GM18873 (cell line): ENCODE results near the gene NPFF.
"Not testable (repeated sequence)": the region's sequence is repeated elsewhere in the genome, so short reads cannot be mapped to it uniquely, and the experiment has no call there.

Experiments used
- ATAC-seq: cut with Tn5 transposase; IDR thresholded peaks from one replicate; pipeline ENCODE4 v1.9.1; 2021; ENCODE audit warnings: mild to moderate bottlenecking, moderate library complexity, moderate number of reproducible peaks; ENCODE audit not compliant: unreplicated experiment, low FRiP score

Gene NPFF, protein sequence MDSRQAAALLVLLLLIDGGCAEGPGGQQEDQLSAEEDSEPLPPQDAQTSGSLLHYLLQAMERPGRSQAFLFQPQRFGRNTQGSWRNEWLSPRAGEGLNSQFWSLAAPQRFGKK

DNA sequence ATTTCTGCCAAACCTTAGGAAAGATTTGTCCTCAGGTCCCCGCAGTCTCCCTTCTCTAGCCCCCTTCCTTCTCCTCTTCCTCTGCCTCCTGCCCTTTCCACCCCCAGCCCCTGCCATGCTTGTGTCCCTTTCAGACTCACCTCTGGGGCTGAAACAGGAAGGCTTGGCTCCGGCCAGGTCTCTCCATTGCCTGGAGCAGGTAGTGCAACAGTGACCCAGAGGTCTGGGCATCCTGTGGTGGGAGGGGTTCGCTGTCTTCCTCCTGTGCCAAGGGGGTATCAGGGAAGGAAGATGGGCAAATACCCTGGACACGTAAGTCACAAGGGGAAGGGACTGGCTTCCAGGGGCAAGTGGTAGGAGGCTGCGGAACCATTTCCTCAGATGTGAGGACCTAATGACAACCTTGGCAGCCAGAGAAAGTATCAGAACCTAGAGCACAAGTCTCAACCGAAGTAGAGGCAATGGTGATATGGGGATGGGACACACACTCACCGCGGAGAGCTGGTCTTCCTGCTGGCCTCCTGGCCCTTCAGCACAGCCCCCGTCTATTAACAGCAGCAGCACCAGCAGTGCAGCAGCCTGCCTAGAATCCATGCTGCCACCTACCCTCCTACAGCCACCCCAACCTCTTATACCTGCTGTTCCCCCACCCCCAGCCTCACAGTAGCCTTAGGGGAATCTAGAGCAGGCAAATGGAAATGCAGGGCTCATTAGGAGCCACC, at the start of gene NPFF:
Gene NPFF, minus strand, starts transcription at position 604 of the 722 bp plus-strand sequence. Its CDS starts 10 bp downstream, at position 594.
- ATAC-seq: no peak

DNA sequence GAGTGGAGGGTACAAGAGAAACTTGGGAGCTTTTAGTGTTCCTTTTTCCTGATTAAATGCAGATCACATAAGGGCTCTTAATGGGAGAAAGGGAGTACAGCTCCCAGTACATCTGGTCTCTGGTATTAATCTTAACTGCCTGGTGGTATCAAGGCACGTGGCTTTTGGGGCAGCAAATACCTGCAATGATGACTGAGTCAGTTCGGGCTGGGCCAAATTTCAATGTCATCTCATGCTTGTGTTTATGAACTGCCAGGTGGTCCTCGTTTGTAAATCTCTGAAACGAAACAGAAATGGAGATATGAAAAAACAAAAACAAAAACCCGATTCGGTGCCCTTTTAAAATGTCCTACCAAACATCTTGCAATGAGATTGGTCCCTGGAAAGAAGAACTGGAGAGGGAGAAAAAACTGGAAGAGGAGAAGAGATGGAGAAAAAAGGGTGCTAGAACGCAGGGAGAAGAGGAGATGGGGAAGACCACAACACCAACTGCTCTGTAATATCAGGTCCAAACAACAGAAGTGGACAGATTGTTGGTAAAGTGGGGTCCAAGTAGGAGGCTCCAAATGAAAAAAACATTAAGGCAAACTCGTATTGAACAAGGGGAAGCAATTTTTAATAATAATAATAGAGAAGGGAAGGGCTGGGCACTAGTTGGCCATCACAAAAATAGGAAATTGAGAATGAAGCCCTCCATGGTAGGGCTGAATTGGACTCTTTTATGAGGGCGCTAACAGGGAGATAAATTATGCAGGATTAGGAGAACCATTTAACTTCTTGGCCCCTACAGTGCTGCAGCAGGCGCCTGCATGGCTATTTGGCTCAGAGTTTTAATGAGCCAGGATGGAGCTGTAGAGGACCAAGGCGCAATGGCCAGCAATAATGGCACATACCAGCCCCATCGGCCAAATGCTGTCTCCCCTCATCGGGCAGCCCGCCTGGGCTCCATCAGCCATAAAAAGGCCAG, 45.4 kb upstream of the NPFF start:
- no peak for ATAC-seq

DNA sequence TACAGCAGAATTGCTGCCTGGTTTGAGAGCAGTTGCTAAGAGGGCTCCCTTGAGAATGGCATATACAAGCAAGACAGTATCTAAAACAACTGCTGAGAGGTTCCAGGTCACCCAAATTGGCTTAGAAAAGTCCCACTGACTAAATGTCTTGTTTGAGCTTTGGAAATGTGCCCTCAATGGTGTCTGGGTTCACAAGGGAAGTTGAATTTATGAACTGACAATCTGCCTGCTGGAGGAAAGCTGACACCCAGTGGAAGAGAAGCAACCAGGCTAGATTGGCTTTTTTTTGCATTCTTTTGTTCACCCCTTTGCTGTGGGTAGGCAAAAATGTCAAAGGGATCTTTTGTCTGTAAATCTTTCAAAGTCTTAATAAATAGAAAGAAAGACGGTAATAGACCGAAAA, 44.6 kb upstream of the NPFF start:
- no peak for ATAC-seq

DNA sequence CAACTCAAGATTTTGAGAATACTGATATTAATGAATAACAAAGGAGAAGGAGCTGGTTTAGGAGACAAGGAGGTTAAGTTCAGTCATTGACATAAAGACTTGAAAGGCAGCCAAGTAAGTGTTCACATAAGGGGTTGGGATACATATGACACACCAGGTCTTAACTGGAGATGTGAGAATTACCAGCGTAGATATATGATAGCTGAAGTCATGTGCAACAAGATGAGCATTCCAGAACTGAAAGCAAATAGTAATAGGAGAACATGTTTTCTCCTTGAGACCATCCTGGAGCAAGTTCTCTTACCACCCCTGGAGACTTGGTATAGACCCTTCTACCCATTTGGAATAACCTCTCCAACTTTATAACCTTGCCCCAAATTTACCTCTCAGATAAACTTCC, 43.3 kb upstream of the NPFF start:
- ATAC-seq: no peak

DNA sequence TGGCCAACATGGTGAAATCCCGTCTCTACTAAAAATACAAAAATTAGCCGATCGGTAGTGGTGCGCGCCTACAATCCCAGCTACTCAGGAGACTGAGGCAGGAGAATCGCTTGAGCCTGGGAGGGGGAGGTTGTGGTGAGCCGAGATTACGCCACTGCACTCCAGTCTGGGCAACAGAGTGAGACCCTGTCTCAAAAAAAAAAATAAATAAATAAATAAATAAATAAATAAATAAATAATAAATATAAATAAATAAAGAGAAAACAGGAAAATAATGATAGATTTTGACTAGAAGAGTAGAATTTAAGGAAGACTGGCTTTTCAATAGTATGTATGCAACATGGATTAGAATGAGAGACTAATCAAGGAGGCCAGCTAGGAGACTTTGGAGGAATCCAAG, 42.8 kb upstream of the NPFF start:
- ATAC-seq: not testable (repeated sequence)

DNA sequence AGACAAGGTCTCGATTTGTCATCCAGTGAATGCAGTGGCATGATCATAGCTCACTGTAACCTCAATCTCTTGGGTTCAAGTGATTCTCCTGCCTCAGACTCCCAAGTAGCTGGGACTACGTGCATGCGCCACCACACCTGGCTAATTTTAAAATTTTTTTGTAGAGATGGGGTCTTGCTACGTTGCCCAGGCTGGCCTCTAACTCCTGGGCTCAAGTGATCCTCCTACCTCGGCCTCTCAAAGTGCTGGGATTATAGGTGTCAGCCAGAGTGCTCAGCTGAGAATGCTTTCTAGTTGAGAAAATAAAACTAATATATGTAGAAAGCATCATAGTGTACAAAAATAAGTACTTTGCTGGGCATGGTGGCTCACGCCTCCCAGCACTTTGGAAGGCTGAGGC, 41.1 kb upstream of the NPFF start:
- not testable (repeated sequence) for ATAC-seq

DNA sequence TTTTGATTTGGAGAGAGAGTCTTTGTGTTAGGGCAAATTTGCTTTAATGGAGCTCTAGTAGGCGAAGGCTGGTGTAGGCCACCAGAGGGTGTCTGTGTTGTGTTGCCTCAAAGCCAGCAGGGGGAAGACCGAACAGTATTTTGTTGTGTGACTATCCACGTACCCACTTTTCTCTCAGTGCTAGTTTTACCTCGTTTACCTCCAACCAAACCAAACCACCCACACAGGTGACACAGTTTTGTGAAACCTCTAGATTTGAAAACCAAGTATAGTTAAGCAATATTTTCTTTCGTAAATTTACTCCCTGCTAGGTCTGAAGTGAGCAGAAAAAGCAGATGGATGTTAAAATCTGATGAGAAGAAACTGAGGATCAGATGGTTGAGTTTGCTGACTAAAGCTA, 36.3 kb upstream of the NPFF start:
- ATAC-seq: peak; percentile 59

DNA sequence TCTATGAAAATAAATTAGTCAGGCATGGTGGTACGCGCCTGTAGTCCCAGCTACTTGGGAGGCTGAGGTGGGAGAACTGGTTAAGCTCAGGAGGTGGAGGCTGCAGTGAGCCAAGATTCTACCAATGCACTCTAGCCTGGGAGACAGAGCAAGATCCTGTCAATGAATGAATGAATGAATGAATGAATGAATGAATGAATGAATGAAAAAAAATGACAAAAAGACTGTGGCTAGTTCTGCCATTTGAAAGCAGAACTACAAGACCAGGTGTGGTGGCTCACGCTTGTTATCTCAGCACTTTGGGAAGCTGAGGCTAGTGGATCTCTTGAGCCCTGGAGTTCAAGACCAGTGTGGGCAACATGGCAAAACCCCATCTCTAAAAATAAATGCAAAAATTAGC, 32.2 kb upstream of the NPFF start:
- ATAC-seq: no peak

DNA sequence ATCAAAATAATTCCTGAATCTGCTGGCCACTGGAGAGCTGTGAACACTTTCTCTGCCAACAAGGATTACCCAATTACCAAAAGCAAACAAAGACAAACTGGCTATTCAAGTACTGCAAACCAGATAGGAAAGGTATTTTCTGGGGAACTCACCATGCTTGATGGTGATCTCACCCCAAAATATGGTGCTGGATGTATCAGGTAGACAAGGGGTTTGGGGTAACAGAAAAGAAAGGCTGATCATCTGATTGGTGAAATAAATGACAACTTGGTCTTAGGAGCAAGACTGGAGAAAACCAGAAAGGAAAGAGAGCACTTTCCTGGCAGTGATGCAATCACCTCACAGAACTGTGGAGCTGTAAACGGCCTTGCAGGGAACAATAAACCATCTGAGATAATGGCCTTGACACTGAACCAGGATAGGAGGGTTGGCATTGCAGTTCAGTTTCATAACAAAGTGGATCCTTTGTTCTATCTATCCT, 31.0 kb upstream of the NPFF start:
- ATAC-seq: no peak

DNA sequence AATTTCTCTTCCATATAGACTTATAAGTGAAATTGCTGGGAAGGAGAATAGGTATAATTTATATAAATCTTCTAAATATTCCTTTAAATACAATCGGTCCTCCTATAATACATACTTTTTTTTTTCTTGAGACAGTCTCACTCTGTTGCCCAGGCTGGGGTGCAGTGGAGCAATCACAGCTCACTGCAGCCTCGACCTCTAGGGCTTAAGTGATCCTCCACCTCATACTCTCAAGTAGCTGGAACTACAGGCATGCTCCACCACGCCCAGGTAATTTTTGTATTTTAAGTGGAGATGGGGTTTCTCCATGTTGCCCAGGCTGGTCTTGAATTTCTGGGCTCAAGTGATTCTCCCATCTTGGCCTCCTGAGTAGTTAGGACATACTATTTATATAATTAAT, 29.7 kb upstream of the NPFF start:
- no peak for ATAC-seq

DNA sequence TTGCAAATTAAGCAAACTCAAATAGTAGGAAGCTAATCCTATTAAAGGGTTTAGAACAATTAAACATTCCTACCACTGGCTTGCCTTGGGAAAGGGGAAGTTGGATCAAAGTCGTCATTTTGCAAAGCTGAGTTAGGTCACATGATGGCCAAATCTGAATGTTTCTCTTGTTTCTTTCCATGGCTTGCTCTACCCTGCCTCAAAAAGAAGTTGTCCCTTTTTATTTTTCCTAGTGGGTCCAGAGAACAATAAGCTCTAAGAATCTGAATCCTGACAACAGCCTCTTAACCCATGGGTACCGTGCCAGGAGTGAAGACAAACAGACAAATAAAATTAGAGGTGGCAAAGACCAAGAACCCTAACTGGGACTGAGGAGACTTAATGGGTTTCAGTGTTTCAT, 26.2 kb upstream of the NPFF start:
- ATAC-seq: no peak

DNA sequence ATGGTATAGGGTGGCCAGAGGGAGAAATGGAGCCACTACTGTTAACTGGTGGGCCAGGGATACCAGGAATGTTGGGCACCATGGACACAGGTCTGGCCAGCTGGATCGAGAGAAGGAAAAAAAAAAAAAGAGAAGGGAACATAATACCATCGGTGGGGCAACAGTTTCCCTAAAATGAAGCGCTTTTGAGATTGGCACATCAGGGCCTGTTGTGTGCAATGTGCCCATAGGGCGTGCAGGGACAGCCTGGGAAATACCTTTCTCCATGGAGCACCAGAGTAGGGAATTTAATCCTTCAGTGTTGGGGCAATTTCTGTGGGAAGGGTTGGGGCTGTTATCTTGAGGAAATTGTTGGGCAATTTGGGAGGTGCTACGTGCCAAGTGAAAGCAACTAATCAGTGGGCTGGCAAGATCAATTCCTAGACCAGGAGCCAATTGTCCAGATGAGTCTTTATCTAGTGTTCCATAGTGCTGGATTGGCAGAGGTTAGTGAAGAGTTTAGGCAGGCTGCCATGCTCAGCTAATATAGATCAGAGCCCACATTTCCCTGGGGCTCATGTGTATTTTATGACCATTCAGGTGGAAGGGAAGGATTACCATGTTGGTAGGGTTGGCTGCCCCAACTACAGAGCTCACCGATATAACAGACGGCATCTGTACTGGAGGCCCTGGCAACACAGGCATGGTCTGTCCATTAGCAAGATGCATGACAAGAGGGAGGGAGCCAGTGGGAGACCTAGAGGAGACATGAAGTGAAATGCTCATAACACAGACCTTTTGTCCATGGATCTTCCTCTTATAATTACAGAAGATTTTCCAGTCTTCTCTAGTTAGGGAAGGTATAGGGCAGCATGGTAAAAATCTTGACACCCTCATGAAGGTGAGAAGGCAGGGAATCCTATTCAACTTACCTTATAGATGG, 25.5 kb upstream of the NPFF start:
- ATAC-seq: no peak

DNA sequence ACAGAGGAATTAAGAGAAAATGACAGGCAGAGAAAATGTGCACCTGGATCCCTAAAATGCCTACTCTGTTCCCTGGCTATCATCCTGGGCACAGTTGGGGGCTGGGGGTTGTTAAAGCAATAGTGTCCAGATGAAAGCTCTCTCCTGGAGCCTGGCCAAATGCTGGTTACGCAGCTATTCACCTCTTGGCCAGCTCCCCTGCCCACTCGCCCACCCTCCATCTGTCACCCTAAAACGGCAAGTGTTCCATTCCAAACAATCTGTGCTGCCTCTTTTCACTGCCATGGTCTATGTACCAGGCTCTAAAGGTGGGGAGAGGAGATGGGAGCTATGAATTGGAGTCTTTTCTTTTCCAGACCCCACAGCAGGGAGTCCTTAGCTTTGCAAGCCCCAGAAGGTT, 24.7 kb upstream of the NPFF start:
- no peak for ATAC-seq

DNA sequence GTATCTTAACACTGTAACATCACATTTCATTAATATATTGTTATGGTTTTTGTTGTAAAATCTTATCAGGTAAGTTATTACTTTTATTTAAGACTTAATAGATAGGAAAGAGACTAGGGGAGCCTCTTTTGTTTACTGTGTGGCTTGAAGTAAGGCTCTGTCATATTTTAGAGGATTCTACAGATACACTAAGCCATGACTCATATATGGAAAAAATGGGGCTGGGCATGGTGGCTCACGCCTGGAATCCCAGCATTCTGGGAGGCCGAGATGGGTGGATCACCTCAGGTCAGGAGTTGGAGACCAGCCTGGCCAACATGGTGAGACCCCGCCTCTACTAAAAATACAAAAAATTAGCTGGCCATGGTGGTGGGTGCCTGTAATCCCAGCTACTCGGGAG, 23.6 kb upstream of the NPFF start:
- no peak for ATAC-seq

DNA sequence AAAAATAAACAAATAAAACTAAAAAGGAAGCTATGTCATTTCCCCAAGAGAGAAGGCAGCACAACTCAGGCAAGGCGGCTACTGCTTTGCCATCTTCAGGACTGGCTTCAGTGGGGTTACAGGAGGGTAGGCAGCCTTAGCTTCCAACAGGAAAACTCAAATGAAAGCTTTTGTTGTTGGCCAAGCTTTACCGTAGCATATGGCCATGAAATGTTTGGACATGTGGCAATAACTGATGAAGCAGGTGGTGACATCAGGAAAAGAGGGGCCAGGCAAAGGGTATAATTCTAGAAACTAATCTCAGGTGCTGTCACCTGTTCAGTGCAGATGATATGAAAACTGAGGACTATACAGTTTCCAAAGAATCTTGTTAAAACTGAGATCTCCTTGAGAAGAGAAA, 22.8 kb upstream of the NPFF start:
- ATAC-seq: no peak

DNA sequence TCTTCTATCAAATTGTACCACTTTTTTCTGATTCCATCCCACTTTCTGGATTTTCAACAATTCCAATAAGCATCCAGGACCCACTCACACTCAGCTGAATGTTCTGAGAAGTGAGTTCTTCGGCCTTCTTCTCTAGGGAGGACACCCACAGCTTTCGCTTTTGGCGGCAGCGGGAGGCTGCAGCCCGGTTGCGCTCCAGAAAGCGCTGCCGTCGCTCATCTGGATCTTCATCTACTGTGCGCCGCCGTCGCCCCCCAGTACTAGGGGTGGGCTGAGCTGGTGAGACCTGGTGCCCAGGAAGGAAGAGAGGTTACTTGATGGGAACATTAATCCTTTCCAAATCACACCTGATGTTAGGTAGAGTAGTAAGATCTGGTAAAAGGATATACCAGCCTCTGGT, 17.2 kb upstream of the NPFF start:
- no peak for ATAC-seq

DNA sequence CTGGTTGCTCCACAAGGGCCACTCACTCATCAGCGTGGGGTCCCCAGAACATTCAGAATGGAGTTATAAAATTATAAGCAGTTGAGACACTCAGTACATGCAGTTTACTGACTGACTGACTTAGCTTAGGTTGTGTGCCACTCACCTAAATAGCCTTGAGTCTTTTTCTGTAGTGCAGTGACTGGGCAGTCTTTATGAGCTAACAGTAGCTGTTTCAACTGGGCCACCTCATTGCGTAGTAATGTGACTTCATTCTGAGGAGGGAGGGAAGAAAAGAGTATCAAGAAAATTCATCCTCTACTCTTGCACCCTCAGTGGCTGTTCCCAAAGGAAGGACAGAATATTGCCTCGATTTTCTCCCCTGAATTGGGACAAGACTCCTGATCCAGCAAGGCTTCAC, 15.8 kb upstream of the NPFF start:
- ATAC-seq: no peak

DNA sequence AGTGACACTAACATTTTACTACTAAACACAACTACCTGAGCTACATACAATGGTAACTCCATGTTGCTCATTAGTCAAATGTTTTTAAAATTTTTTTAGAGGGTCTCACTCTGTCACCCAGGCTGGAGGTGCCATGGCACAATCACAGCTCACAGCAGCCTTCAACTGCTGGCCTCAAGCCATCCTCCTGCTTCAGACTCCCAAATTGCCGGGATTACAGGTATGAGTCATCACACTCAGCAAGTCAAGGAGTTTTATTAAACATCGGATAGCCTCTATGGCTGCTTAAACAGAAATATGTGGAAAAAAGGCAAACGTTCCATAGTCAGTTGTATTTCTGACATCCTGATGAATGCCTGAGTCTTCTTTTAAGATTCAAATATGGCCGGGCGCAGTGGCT, 11.1 kb upstream of the NPFF start:
- ATAC-seq: no peak

DNA sequence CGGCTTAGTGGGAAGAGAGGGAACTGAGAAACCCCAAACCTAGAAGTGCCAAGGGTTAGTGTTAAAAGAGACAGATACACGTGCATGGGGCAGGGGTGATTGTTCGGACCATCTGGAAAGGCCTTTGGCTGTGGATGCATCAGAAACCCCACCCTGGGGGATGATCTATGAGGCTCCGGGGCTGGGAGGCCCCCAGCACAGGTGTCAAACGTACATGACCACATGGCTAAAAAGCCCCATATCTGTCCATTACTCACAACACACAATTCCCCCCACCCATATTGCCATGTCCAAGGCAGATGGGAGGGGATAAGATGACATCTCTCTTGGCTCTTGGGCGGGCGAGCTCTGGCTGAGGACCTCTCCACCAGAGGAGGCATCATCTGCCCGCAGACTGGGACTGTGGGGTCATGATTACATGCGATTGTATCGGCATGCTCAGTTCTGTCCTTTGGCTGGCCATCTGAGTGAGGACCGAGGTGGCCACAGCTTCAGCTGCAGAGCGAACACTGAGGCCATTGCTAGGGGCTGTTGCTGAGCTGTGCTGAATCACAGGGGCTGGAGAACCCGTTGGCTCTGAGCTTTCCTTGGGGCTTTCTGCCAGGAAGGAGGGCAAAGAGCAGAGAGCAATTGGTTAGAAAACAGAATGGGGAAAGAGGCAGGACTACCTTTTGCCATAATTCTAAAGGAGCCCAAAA, 9.6 kb upstream of the NPFF start:
- ATAC-seq: no peak

DNA sequence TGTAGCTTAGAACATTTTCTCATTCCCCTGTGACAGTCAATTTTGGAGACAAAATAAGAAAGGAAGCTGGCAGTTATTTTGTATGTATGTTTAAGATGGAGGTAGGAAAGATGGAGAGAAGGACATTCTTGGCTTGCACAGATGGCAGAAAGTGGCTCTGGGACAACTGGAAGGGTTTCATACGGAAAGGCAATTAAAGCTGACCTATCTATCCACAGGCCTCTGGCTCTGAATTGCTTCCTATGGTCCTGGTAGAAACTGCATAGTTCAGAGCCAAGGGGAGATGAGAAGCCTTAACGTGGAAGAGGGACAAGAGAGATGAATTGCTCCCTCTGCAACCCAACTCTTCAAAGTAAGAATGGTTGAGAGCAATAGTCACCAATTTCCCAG, 8.0 kb upstream of the NPFF start:
- no peak for ATAC-seq
